Aorta (tissue), 5 donors: ENCODE measurements around the gene ARHGAP26. TPM values are rescaled to one million over a fixed set of nuclear protein-coding genes. Genes with fewer than 3 reads are reported as not detected.

ENCODE experiments used
- ATAC-seq: fragments of 200-7000 bp; cut with Tn5 transposase; one replicate; pipeline ENCODE4 v1.9.1; 2022; ENCODE audit warnings: moderate library complexity; ENCODE audit not compliant: low FRiP score
- DNase-seq, 2 donors: peaks; one replicate each; pipeline ENCODE4 v3.0.0-alpha.2; 2020
- H3K27ac ChIP-seq, 2 donors: one replicate each; pipeline ENCODE4 v1.5.1; 2013; ENCODE audit warnings: low read length in 2 of 2, mild to moderate bottlenecking in 2 of 2, moderate library complexity in 2 of 2, control low read depth in 1 of 2, inconsistent platforms in 1 of 2, low read depth in 1 of 2
- H3K27me3 ChIP-seq, 2 donors: one replicate each; pipeline ENCODE4 v1.6.1; 2013; ENCODE audit warnings: control low read depth in 1 of 2, low read length in 1 of 2, mild to moderate bottlenecking in 1 of 2, moderate library complexity in 1 of 2; ENCODE audit not compliant: insufficient read depth in 2 of 2, control insufficient read depth in 1 of 2
- H3K36me3 ChIP-seq, 2 donors: one replicate each; pipeline ENCODE4 v1.6.1; 2013; ENCODE audit warnings: control low read depth in 1 of 2, low read length in 1 of 2, mild to moderate bottlenecking in 1 of 2; ENCODE audit not compliant: insufficient read depth in 2 of 2, control insufficient read depth in 1 of 2
- H3K4me1 ChIP-seq, 2 donors: one replicate each; pipeline ENCODE4 v1.6.1; 2013; ENCODE audit warnings: low read length in 2 of 2, control low read depth in 1 of 2, mild to moderate bottlenecking in 1 of 2, moderate library complexity in 1 of 2; ENCODE audit not compliant: insufficient read depth in 2 of 2, control insufficient read depth in 1 of 2
- H3K4me3 ChIP-seq, 2 donors: one replicate each; pipeline ENCODE4 v1.5.1; 2013; ENCODE audit warnings: low read length in 2 of 2, control low read depth in 1 of 2, mild to moderate bottlenecking in 1 of 2
- H3K9me3 ChIP-seq: one replicate; pipeline ENCODE4 v1.6.1; 2013; ENCODE audit warnings: mild to moderate bottlenecking, low read length; ENCODE audit not compliant: control insufficient read depth
- WGBS, 2 donors: extraction: QIAGEN DNeasy Blood & Tissue Kit; methylation state at CpG; one replicate each; pipeline ENCODE4 v1.1.7; 2013; 5-methylcytosine and 5-hydroxymethylcytosine counted together
- intact Hi-C, 2 donors: fragments of 100-400 bp; cut with DNase I; formaldehyde crosslinking; loops; one replicate each; pipeline versions ENCODE4 v1.14.2 to v1.15.0; 2022
- polyA plus RNA-seq, 2 donors: library from polyadenylated mRNA; stranded (reverse); fragments of 200-250 nt; gene quantifications; one replicate each; pipeline ENCODE4 v1.2.3, GENCODE V29; 2013
- total RNA-seq, 2 donors: library from RNA; stranded (reverse); fragmentation: NEBNext Ultra II Directional; extraction: Animal tissue kit (Norgen Biotek cat#: 25700); gene quantifications; one replicate each; pipeline ENCODE4 v1.2.1, GENCODE V29; 2021
- donor health status: healthy with polysubstance abuse.
- donor health status: Bipolar disorder and iron deficiency.
- donor health status: DM: no; HTN: no; CAD: no.
- donor health status: DM: no; HTN: no; CAD: no.
- donor health status: DM: yes; HTN: yes; CAD: no.

The ARHGAP26 gene
- total and polyA plus RNA-seq, 4 donors = 4.5 to 70.7 (median 29.6) TPM

- Histone ChIP-seq H3K9me3 (no peaks in the 10 kb centered on the region), H3K27me3 (no peaks in the 10 kb centered on the region), H3K27ac (no peak overlapping the region), H3K4me3 (no peak overlapping the region), H3K36me3 (peaks cover 0 to 3% of the 10 kb centered on the region in 2 donors), H3K4me1 (no peaks in the 10 kb centered on the region)
- intact Hi-C loops = no loop called here
- WGBS, 2 donors = 52 to 54% methylated on average over 2 of the region's 2 CpGs
- no peak for ATAC-seq
- no peak for DNase-seq
These were observed 507.4 kb downstream of the ARHGAP26 start for GRCh38 chr5:143277536-143277935.

Other genes with a start within 250 kb of the ARHGAP26 start
- 10 to 100 TPM; 24.4 to 25.6 TPM for gene FGF1, start 84.3 kb upstream of the ARHGAP26 start, total RNA-seq
- gene FGF1, start 84.3 kb upstream of the ARHGAP26 start, polyA plus RNA-seq = 10 to 100 TPM; 19.8 to 44.2 TPM